ENCODE measurements around the gene CATSPERD. TPM values are rescaled to one million over a fixed set of nuclear protein-coding genes. Genes with fewer than 3 reads are reported as not detected.
A peak's percentile ranks its signal among the peaks of the same experiment; 100 is the strongest.

The CATSPERD gene
- total and polyA plus RNA-seq, 9 of the 15 experiments (the other 6 are each of a cell fraction or from before 2014, with no cell fraction given) = not detected

- Histone ChIP-seq H3K79me2 (ENCODE audit: control insufficient read depth, insufficient read depth, low read length) (no peaks in the 10 kb centered on the region), H3K27ac (ENCODE audit: extremely low read depth, low read depth, low read length) (no peak overlapping the region), H3K4me3 (no peak overlapping the region), H3K4me1 (replicated peaks in 1 of 2; ENCODE audit: control insufficient read depth in 2 of 2, insufficient read depth in 2 of 2, low read length in 2 of 2) (peaks cover 0 to 26% of the 10 kb centered on the region in 2 experiments; a peak in 3 of 5 replicates), H4K20me1 (replicated peaks; ENCODE audit: control insufficient read depth, insufficient read depth, low read length) (no peaks in the 10 kb centered on the region), H3K9me1 (ENCODE audit: control insufficient read depth, insufficient read depth, low read length) (no peaks in the 10 kb centered on the region), H3K9ac (ENCODE audit: insufficient read depth in 1 of 2, low read depth in 2 of 2, low read length in 2 of 2) (no peak overlapping the region), H2AFZ (ENCODE audit: low read depth, low read length) (no peak overlapping the region), H3K4me2 (ENCODE audit: insufficient read depth, low read length) (no peak overlapping the region), H3K36me3 (ENCODE audit: control insufficient read depth, insufficient read depth, low read length) (no peaks in the 10 kb centered on the region), H3K27me3 (ENCODE audit: control insufficient read depth in 2 of 2, insufficient read depth in 2 of 2, low read length in 2 of 2) (no peaks in the 10 kb centered on the region), H3K9me3 (replicated peaks; ENCODE audit: control insufficient read depth, insufficient read depth, low read depth, low read length) (no peaks in the 10 kb centered on the region)
- WGBS (ENCODE audit: insufficient coverage, low coverage, missing lambda C conversion rate) = 74% methylated on average over 7 of the region's 9 CpGs
- FAIRE-seq (no peak), DNase-seq (ENCODE audit: extremely low read depth in 1 of 4, low spot score in 3 of 4) (no peak), ATAC-seq (no peak)
- ChIA-PET POLR2A (interaction anchor here (0.8 kb wide), 1 partner anchor 53 kb away, joined by 5 read pairs; no protein-coding TSS in a partner anchor), CTCF (ENCODE audit: low intra/inter-chr PET ratio) (no interaction called here)
- BruUV-seq (replicated peaks) = no TSS peak
- in situ Hi-C loops (cut with MboI) = no loop called here
- no peak; the same call in 1 of the 2 replicates for TF ChIP-seq CEBPG (CRISPR knock-in tag; IDR thresholded peaks at IDR 0.05)
- peak in 1 of 2 experiments; percentile 54; a peak in 3 of 4 replicates for TF ChIP-seq CEBPG (tag; conservative IDR thresholded peaks at IDR 0.05 in 1 of 2, IDR thresholded peaks at IDR 0.05 in 1 of 2)
- TF ChIP-seq EGR1 (conservative IDR thresholded peaks at IDR 0.05) = no peak
- TF ChIP-seq CEBPB (tag; IDR thresholded peaks at IDR 0.05) = peak; percentile 79
- intact Hi-C loops (cut with micrococcal nuclease) = loop anchor here (10.0 kb wide), 1 partner anchor 176 kb away; no protein-coding TSS in a partner anchor
Observed at GRCh38 chr19:5809053-5809452, 88.6 kb downstream of the CATSPERD start.

- H3K4me2 ChIP-seq (ENCODE audit: insufficient read depth, low read length) = no peak overlapping the region
- ChIA-PET CTCF (ENCODE audit: low intra/inter-chr PET ratio) (interaction anchor here (1.3 kb wide), 1 partner anchor 83 kb away, joined by 4 read pairs; no protein-coding TSS in a partner anchor), POLR2A (interaction anchor here (0.8 to 1.3 kb wide), 3 partner anchors 18 to 53 kb away, joined by 3 to 5 read pairs (median 3); partner anchors contain the start of gene DUS3L)
- DNase-seq (ENCODE audit: extremely low read depth in 1 of 4, low spot score in 3 of 4) (no peak), FAIRE-seq (no peak), ATAC-seq (no peak)
- H3K4me3 ChIP-seq = no peak overlapping the region
- intact Hi-C loops (cut with micrococcal nuclease) (loop anchor here (10.0 kb wide), 1 partner anchor 175 kb away; no protein-coding TSS in a partner anchor), in situ Hi-C loops (cut with MboI) (no loop called here)
- H4K20me1 ChIP-seq (replicated peaks; ENCODE audit: control insufficient read depth, insufficient read depth, low read length) = no peaks in the 10 kb centered on the region
- H3K9me3 ChIP-seq (replicated peaks; ENCODE audit: control insufficient read depth, insufficient read depth, low read depth, low read length) = no peaks in the 10 kb centered on the region
- WGBS (ENCODE audit: insufficient coverage, low coverage, missing lambda C conversion rate) = 63% methylated on average over 9 of the region's 10 CpGs
- TF ChIP-seq ZNF77 (CRISPR knock-in tag; IDR thresholded peaks at IDR 0.05) = no peak
- TF ChIP-seq THAP12 (CRISPR knock-in tag; IDR thresholded peaks at IDR 0.05) = no peak
- no peak for TF ChIP-seq ZBTB1 (CRISPR knock-in tag; IDR thresholded peaks at IDR 0.05; ENCODE audit: borderline replicate concordance, low read depth)
- TF ChIP-seq USF2 (CRISPR knock-in tag; IDR thresholded peaks at IDR 0.05) = no peak
- TF ChIP-seq, protein P1, sequence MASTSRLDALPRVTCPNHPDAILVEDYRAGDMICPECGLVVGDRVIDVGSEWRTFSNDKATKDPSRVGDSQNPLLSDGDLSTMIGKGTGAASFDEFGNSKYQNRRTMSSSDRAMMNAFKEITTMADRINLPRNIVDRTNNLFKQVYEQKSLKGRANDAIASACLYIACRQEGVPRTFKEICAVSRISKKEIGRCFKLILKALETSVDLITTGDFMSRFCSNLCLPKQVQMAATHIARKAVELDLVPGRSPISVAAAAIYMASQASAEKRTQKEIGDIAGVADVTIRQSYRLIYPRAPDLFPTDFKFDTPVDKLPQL (IDR thresholded peaks at IDR 0.05; ENCODE audit: extremely low read depth, insufficient read length) = no peak
- no peak for TF ChIP-seq KDM1A (IDR thresholded peaks at IDR 0.05)
- no peak for TF ChIP-seq NFATC3 (IDR thresholded peaks at IDR 0.05)
- no peak for TF ChIP-seq GATA2 (CRISPR knock-in tag; IDR thresholded peaks at IDR 0.05)
- TF ChIP-seq CHD2 (IDR thresholded peaks at IDR 0.05; ENCODE audit: low read depth, low read length) = no peak
- no peak overlapping the region for H3K27ac ChIP-seq (ENCODE audit: extremely low read depth, low read depth, low read length)
- no peaks in the 10 kb centered on the region for H3K36me3 ChIP-seq (ENCODE audit: control insufficient read depth, insufficient read depth, low read length)
- no peaks in the 10 kb centered on the region for H3K27me3 ChIP-seq (ENCODE audit: control insufficient read depth in 2 of 2, insufficient read depth in 2 of 2, low read length in 2 of 2)
- H2AFZ ChIP-seq (ENCODE audit: low read depth, low read length) = no peak overlapping the region
- no peaks in the 10 kb centered on the region for H3K9me1 ChIP-seq (ENCODE audit: control insufficient read depth, insufficient read depth, low read length)
- H3K79me2 ChIP-seq (ENCODE audit: control insufficient read depth, insufficient read depth, low read length) = no peaks in the 10 kb centered on the region
- H3K9ac ChIP-seq (ENCODE audit: insufficient read depth in 1 of 2, low read depth in 2 of 2, low read length in 2 of 2) = peak overlapping the region in 1 of 2 experiments; percentile 35; a peak in 1 of 4 replicates
- peaks cover 0 to 22% of the 10 kb centered on the region in 2 experiments; a peak in 3 of 5 replicates for H3K4me1 ChIP-seq (replicated peaks in 1 of 2; ENCODE audit: control insufficient read depth in 2 of 2, insufficient read depth in 2 of 2, low read length in 2 of 2)
- BruUV-seq (replicated peaks) = no TSS peak
Observed at GRCh38 chr19:5809469-5809868, 89.0 kb downstream of the CATSPERD start.

Data from K562 (cell line).